ENCODE results near the gene RGS11.
"Not testable (repeated sequence)": the region's sequence is repeated elsewhere in the genome, so short reads cannot be mapped to it uniquely, and the experiment has no call there.

Gene RGS11

GRCh38 chr16:230351-230750 is 45.4 kb downstream of the RGS11 start:
- H3K36me3 ChIP-seq (ENCODE audit: control insufficient read depth, insufficient read depth, low read length); H3K9me3 ChIP-seq (ENCODE audit: control insufficient read depth, insufficient read depth, low read length): not testable (repeated sequence)

GRCh38 chr16:229731-230281 is 45.9 kb downstream of the RGS11 start:
- no peaks in the 10 kb centered on the region for H3K27me3 ChIP-seq (ENCODE audit: control insufficient read depth, insufficient read depth, low read length)
- H3K36me3 ChIP-seq (ENCODE audit: control insufficient read depth, insufficient read depth, low read length) = peaks cover 12% of the 10 kb centered on the region
- peaks cover 2% of the 10 kb centered on the region for H3K4me1 ChIP-seq (ENCODE audit: control insufficient read depth, insufficient read depth, low read length)
- H3K4me3 ChIP-seq (ENCODE audit: low read depth, low read length) = peak overlapping the region; percentile 97
- no peaks in the 10 kb centered on the region for H3K9me3 ChIP-seq (ENCODE audit: control insufficient read depth, insufficient read depth, low read length)
- no peak overlapping the region for H3K9ac ChIP-seq (ENCODE audit: low read depth, low read length)

More at GRCh38 chr16:230351-230750, 45.4 kb downstream of the RGS11 start:
- not testable (repeated sequence) for H3K9ac ChIP-seq (ENCODE audit: low read depth, low read length); H3K4me1 ChIP-seq (ENCODE audit: control insufficient read depth, insufficient read depth, low read length); H3K4me3 ChIP-seq (ENCODE audit: low read depth, low read length); H3K27me3 ChIP-seq (ENCODE audit: control insufficient read depth, insufficient read depth, low read length)

GRCh38 chr16:228852-229730 is 46.7 kb downstream of the RGS11 start, which contains the start of gene LUC7L:
Gene LUC7L (minus strand): TSS chr16:229449. CDS start chr16:229339, 110 bp downstream.
- peak within 1 kb of the TSS; percentile 96 for H3K9ac ChIP-seq (ENCODE audit: low read depth, low read length)
- H3K4me1 ChIP-seq (ENCODE audit: control insufficient read depth, insufficient read depth, low read length) = peaks cover 2% of the 10 kb centered on the region
- H3K36me3 ChIP-seq (ENCODE audit: control insufficient read depth, insufficient read depth, low read length) = peaks cover 14% of the 10 kb centered on the region
- H3K4me3 ChIP-seq (ENCODE audit: low read depth, low read length) = peak within 1 kb of the TSS; percentile 97
- no peaks in the 10 kb centered on the region for H3K9me3 ChIP-seq (ENCODE audit: control insufficient read depth, insufficient read depth, low read length)
- no peaks in the 10 kb centered on the region for H3K27me3 ChIP-seq (ENCODE audit: control insufficient read depth, insufficient read depth, low read length)

GRCh38 chr16:228151-228851 is 47.4 kb downstream of the RGS11 start:
- peaks cover 18% of the 10 kb centered on the region for H3K36me3 ChIP-seq (ENCODE audit: control insufficient read depth, insufficient read depth, low read length)
- H3K4me3 ChIP-seq (ENCODE audit: low read depth, low read length) = peak overlapping the region; percentile 97
- H3K4me1 ChIP-seq (ENCODE audit: control insufficient read depth, insufficient read depth, low read length) = peaks cover 2% of the 10 kb centered on the region

GRCh38 chr16:220021-220420 is 55.7 kb downstream of the RGS11 start:
- no peaks in the 10 kb centered on the region for H3K27me3 ChIP-seq (ENCODE audit: control insufficient read depth, insufficient read depth, low read length)
- no peaks in the 10 kb centered on the region for H3K9me3 ChIP-seq (ENCODE audit: control insufficient read depth, insufficient read depth, low read length)
- no peak overlapping the region for H3K4me3 ChIP-seq (ENCODE audit: low read depth, low read length)
- peaks cover 41% of the 10 kb centered on the region for H3K36me3 ChIP-seq (ENCODE audit: control insufficient read depth, insufficient read depth, low read length)
- no peaks in the 10 kb centered on the region for H3K4me1 ChIP-seq (ENCODE audit: control insufficient read depth, insufficient read depth, low read length)
- H3K9ac ChIP-seq (ENCODE audit: low read depth, low read length) = no peak overlapping the region

More at GRCh38 chr16:228151-228851, 47.4 kb downstream of the RGS11 start:
- H3K9ac ChIP-seq (ENCODE audit: low read depth, low read length) = peak overlapping the region; percentile 96
- no peaks in the 10 kb centered on the region for H3K9me3 ChIP-seq (ENCODE audit: control insufficient read depth, insufficient read depth, low read length)
- no peaks in the 10 kb centered on the region for H3K27me3 ChIP-seq (ENCODE audit: control insufficient read depth, insufficient read depth, low read length)

Data from iPS-15b (cell line).